GM18867 (cell line): Measurements from ENCODE around the gene SLCO3A1.

Experiments
- ATAC-seq: cut with Tn5 transposase; IDR thresholded peaks from one replicate; pipeline ENCODE4 v1.9.1; 2021; ENCODE audit warnings: mild to moderate bottlenecking, moderate library complexity; ENCODE audit not compliant: unreplicated experiment

SLCO3A1 gene

GRCh38 chr15:92118162-92118935 is 264.8 kb downstream of the SLCO3A1 start:
- no peak for ATAC-seq

- ATAC-seq: no peak
Observed at GRCh38 chr15:92118936-92119325, 265.4 kb downstream of the SLCO3A1 start.

DNA sequence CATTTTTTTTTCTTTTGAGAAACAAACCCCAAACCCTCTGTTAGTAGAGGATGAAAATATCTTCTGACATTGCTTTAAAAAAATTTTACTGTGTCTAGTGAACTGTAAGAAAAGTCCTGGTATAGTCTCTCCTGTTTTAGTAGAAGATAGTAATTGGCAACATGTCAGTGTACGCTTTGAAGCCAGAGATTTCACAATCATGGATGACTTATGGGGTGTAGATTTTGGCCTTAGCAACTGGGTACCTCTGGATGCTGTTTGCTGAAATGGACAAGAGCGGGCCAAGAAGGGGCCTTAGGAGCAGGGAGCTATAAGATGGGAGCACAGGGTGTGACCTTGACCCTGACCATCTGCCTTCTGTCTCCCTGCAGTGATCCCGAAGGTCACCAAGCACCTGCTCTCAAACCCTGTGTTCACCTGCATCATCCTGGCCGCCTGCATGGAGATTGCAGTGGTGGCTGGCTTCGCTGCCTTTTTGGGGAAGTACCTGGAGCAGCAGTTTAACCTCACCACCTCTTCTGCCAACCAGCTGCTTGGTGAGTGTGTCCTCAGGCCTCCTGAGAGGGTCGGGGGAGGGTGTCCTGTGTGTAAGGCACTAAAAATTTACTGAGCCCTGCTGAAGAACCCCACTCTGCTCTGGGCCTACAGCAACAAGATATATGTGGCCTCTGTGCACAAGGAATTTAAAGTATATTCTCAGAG is 266.7 kb downstream of the SLCO3A1 start:
- no peak for ATAC-seq

- ATAC-seq: no peak
Observed at GRCh38 chr15:92121047-92121446, 267.5 kb downstream of the SLCO3A1 start.

GRCh38 chr15:92122259-92122658 is 268.8 kb downstream of the SLCO3A1 start:
- no peak for ATAC-seq

DNA sequence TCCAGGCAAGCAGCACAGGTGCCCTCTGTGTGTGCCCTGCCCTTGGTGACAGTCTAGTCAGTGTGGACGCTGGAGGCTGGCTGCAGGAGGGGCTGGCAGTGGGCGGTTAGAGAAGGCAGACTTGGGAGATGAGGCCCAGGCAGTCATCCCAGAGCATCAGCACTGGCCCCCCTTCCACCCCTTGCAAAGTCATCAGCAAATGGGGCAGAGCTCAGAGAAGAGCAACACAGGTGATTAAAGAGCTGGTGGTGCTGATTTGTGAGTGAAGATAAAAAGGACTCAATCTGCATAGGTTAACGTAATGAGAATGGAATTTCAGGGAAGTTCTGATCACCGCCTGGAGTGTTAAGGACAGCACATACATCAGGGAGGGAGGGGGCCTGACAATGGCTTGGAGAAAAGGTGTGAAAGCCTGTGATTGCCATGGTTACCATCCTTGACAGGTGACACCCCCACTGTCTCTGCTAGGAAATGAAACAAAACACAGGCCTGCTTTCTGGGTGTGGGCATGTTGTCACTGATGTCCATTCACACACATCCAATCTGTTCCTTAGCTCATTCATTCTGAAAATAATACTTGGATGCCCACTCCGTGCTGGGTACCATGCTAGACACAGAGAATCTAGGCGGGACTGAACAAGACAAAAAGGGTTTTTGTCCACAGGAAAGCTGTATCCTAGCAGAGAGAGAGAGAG is 270.6 kb downstream of the SLCO3A1 start:
- ATAC-seq: no peak

DNA sequence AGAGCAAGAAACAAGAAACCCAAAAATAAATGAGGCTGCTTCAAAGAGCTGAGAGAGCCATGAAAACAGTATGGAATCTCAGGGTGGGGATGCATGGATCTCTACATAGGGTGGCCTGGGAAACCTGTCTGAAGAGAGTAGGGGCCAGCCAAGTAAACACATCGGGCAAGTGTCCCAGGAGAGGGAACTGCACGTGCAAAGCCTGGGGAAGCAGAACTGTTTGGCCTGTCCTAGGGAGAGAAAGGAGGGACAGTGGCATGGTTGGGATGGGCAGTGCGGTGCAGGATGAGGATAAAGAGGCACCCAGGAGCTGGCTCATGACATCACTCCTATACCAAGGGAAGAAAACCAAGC is 271.1 kb downstream of the SLCO3A1 start:
- no peak for ATAC-seq

DNA sequence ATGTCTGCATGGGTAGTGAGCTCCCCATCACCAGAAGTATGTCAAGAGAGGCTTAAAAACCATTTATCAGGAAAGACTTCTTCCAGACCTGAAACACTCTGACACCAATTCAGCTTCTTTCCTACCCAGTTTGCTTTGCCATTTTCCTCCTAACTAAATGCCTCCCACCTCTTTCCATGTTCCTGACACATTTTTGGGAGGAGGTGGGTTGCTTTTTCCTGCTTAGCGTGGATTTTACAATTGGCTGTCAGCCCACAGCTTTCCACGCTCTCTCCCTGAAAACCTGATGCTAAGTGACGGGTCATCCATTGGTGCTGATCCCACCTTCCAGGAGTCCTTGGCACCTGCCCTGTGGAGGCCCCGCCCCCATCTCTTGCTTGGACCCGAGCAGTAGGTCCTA is 275.3 kb downstream of the SLCO3A1 start:
- ATAC-seq: no peak

DNA sequence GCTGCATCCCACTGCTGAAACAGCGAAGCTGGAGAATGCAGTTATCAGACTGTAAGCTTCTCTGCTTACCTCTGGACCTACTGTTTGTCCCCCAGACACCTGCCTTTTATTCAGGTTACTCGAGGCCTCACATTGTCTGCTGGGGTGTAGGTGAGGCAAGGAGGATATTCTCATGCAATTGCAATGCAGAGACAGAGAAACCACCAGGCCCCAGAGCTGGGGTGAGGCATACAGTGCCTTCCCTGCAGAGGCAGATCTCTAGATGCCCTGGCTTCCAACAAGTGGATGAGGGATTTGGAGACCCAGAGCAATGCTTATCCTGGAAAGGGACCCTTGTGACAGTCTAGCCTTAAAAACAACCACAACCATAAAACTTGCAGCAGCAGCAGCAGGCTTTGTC is 276.7 kb downstream of the SLCO3A1 start:
- ATAC-seq: no peak

DNA sequence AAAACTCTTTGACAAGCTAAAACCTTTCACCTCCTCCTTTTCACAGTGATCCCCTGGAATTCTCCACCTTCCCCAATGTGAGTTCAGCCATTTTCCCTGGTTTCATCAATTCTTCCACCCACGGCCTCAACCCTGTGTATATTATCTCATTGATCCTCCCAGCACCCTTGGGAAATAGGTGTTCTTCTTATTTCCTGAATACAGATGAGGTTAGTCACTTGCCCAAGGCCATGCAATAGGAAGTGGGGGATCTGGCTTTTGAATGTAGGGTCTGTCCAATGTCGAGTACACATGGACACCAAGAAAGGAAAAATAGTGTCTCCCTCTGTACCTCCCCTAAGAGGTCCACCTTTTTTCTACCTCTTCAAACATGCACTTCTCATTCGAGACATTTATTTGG is 277.4 kb downstream of the SLCO3A1 start:
- no peak for ATAC-seq

DNA sequence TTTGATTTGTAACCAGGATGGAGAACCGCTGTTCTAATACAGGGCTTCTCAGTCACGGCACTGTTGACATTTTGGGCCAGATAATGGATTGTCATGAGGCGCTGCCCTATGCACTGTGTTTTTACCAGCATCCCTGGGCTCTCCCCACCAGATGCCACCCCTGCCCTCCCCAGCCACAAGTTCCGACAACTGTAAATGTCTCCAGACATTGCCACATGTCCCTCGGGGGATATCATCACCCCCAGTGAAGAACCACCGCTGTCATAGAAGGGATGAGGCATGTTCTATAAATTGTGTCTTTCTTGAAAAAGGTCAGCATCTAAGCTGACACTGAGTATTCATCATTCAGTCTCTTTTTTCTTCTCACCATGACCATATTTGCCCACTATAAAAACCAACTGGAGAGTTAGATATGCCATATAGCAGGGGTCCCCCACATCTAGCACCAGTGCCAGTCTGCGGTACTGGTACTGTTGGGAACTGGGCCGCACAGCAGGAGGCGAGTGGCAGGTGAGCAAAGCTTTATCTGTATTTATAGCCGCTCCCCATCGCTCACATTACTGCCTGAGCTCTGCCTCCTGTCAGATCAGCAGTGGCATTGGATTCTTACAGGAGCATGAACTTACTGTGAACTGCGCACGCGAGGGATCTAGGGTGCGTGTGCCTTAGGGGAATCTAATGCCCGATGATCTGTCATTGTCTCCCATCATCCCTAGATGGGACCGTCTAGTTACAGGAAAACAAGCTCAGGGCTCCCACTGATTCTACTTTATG is 279.7 kb downstream of the SLCO3A1 start:
- no peak for ATAC-seq

DNA sequence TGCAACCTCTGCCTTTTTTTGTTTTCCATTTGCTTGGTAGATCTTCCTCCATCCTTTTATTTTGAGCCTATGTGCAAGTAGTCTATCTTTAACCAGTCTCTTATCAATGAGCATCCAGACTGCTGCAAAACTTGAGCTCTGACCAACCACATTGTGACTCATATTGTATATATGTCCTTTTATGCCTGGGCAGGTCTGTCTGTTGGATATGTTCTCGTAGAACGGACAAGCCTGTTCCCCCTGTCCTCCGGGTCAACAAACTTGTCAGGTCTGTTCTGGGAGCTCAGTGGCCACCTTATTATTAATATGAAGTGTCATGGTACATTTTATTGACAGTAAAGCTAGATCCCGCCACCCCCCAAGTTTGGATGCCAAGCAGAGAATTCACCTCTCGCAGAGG is 287.3 kb downstream of the SLCO3A1 start:
- ATAC-seq: no peak

- ATAC-seq: no peak
Observed at GRCh38 chr15:92141607-92142006, 288.1 kb downstream of the SLCO3A1 start.

- ATAC-seq: no peak
Observed at GRCh38 chr15:92142242-92143232, 289.0 kb downstream of the SLCO3A1 start.

- ATAC-seq: no peak
Observed at GRCh38 chr15:92143765-92144164, 290.3 kb downstream of the SLCO3A1 start.

DNA sequence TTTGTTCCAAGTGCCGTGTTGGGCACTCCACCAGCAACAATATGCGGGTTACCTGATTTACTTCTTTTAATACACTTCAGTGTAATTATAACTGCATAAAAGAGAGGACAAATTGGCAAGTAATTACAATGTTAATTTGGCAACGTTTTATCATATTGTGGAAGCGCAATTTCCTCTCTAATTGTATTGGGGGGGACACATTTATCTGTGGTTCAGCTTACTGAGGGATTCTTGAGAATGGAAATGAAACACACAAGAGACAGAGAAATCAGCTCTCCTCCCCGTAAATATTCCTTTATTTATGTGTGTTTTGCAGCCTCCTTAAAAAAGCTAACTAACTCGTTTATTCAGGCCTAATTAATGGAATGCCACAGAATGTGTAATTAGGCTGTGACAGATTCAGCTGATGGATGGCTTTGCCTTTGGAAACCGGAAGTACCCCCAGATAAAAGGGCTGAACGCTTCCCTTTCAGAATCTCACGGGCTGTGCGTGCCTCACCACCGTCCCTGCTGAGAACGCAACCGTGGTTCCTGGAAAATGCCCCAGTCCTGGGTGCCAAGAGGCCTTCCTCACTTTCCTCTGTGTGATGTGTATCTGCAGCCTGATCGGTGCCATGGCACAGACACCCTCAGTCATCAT is 293.1 kb downstream of the SLCO3A1 start:
- no peak for ATAC-seq

GRCh38 chr15:92149029-92149428 is 295.5 kb downstream of the SLCO3A1 start:
- ATAC-seq: no peak

- no peak for ATAC-seq
Observed at GRCh38 chr15:92149465-92149864, 296.0 kb downstream of the SLCO3A1 start.

DNA sequence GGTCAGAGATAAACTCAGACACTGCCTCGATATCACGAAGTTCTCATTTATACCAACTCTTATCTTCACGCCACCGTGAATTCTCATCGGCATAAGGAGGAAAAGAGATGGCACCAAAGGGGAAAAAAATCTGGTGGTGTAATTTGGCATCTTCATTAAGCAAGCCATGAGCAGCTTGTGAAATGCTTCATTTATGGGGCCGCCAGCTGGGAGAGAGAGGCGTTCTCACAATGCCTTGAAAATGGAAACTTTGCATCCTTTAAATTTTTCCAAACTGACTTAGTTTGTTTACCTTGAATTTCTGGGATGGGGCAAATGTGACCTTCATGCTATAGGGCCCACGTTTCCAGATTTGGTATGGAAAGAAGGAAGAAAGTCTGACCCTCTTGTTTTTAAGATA is 297.7 kb downstream of the SLCO3A1 start:
- no peak for ATAC-seq

DNA sequence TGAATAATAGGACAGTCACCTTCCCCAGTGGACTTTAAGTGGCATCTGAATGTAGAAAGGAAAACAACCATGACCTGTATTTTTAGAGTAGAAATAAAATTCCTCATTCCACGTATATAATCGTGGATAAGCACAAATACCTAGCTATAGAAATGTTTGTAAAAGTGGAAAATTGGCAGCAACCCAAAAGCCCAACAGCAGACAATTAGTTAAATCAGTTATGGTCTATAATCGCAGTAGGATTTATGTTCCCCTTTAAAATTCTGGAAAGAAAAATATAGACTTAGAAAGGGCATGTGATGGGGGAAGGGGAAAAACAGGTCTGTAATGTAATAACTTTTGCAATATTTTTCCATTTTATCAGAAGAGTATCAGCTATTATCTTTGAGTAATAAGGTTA is 298.2 kb downstream of the SLCO3A1 start:
- ATAC-seq: no peak
